ENCODE measurements around the gene KHSRP.

Gene KHSRP

DNA sequence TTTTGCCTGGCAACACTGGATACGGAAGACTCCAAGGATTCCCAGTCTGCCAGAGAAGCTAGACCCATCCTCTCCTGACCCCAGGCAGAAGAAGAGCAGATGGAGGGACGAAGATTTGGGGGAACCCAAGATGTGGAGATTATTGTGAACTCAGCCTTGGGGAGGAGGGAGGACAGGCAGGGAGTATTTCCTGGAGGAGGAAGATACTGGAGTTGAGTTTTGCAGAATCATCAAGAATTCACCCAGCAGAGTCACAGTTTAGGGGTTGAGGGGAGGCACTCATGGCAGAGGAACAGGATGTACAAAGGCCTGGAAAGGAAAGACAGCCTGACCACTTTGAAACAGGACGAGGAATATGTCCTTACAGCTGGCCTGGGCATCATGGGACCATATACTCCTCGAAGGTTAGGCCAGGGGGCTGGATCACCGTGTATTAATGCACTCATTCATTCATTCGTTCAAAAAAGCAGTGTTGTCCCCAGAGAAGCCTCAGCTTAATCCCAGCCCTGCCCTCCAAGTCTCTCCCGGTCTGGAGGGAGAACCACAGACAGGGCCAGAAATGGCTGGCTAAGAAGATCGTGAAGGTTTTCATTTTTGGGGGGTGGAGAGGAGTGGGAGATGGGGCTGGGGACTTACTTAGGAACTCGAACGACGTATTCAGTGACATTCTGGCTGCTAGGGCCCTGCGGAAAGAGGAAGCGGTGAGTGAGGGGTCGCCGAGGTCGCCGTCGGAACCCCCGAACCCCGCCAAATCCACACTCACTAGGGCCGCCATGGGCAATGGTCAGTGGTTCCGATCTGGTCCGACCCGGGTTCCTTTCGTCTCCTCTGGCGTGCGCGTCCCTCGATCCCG is 32.2 kb downstream of the KHSRP start:
- Histone ChIP-seq H3K9ac (ENCODE audit: low read length) (peak overlapping the region; percentile 78), H3K27ac (ENCODE audit: low read depth, low read length) (peak overlapping the region; percentile 100), H3K27me3 (ENCODE audit: control insufficient read depth, insufficient read depth, low read length) (no peaks in the 10 kb centered on the region), H3K36me3 (ENCODE audit: control insufficient read depth, insufficient read depth, low read length) (peaks cover 11% of the 10 kb centered on the region), H3K4me1 (ENCODE audit: control insufficient read depth, insufficient read depth, low read length) (peaks cover 12% of the 10 kb centered on the region), H3K4me3 (ENCODE audit: low read length) (peak overlapping the region; percentile 91)

DNA sequence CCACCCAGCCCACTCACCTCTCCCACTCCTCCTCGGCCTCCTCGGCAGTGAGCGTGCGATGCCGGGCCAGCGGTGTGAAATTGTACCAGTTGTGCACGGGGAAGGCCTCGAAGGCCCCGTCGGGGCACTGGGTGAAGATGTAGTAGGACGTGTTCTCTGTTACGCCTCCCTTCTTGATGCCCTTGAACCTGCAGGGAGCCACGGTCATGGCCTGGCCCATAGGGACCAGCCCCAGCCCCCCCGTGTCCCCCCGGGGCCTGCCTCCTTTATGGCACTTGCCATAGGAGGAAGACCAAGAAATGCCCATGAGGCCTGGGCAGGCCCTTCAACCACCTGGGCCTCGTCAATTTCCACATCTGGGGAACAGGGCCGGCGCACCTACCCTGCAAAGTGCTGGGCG is 37.2 kb downstream of the KHSRP start:
- Histone ChIP-seq H3K9ac (ENCODE audit: low read length) (no peak overlapping the region), H3K4me1 (ENCODE audit: control insufficient read depth, insufficient read depth, low read length) (peaks cover 4% of the 10 kb centered on the region), H3K36me3 (ENCODE audit: control insufficient read depth, insufficient read depth, low read length) (peaks cover 29% of the 10 kb centered on the region), H3K4me3 (ENCODE audit: low read length) (no peak overlapping the region), H3K27ac (ENCODE audit: low read depth, low read length) (no peak overlapping the region), H3K27me3 (ENCODE audit: control insufficient read depth, insufficient read depth, low read length) (no peaks in the 10 kb centered on the region)

DNA sequence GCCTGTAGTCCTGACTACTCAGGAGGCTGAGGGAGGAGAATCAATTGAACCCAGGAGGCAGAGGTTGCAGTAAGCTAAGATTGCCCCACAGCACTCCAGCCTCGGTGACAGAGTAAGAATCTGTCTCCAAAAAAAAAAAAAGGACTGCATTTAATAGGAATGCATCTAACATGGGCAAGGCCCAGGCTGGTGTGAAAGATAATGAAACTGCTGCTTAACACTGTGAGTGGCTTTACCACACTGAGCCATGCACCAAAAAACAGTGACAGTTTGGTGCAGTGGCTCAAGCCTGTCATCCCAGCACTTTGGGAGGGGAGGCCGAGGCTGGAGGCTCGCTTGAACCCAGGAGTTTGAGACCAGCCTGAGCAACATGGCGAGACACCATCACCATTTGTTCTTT is 40.2 kb downstream of the KHSRP start:
- Histone ChIP-seq H3K9ac (ENCODE audit: low read length) (no peak overlapping the region), H3K27me3 (ENCODE audit: control insufficient read depth, insufficient read depth, low read length) (no peaks in the 10 kb centered on the region), H3K36me3 (ENCODE audit: control insufficient read depth, insufficient read depth, low read length) (peaks cover 50% of the 10 kb centered on the region), H3K27ac (ENCODE audit: low read depth, low read length) (no peak overlapping the region), H3K4me3 (ENCODE audit: low read length) (no peak overlapping the region), H3K4me1 (ENCODE audit: control insufficient read depth, insufficient read depth, low read length) (no peaks in the 10 kb centered on the region)

DNA sequence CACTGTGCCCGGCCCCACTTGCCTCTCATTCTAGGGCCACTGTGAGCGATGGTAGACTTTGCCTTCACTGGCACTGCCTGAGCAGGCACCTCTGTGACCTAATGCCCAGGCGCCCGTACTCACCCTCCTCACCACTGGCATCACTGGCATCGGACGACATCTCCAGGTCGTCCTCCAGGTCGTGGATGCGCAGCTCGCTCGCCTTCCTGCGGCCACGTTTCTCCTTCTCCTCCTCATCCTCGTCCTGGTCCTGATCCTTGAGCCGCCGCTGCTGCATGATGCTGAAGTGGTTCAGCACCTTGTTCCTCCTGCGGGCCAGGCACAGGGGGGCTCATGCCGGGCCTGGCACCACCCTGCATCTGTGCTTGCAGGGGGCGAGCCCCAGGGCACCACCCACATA is 41.4 kb downstream of the KHSRP start:
- H3K4me1 ChIP-seq (ENCODE audit: control insufficient read depth, insufficient read depth, low read length) = no peaks in the 10 kb centered on the region
- H3K27me3 ChIP-seq (ENCODE audit: control insufficient read depth, insufficient read depth, low read length) = no peaks in the 10 kb centered on the region
- H3K36me3 ChIP-seq (ENCODE audit: control insufficient read depth, insufficient read depth, low read length) = peaks cover 45% of the 10 kb centered on the region
- no peak overlapping the region for H3K9ac ChIP-seq (ENCODE audit: low read length)
- no peak overlapping the region for H3K27ac ChIP-seq (ENCODE audit: low read depth, low read length)
- no peak overlapping the region for H3K4me3 ChIP-seq (ENCODE audit: low read length)

DNA sequence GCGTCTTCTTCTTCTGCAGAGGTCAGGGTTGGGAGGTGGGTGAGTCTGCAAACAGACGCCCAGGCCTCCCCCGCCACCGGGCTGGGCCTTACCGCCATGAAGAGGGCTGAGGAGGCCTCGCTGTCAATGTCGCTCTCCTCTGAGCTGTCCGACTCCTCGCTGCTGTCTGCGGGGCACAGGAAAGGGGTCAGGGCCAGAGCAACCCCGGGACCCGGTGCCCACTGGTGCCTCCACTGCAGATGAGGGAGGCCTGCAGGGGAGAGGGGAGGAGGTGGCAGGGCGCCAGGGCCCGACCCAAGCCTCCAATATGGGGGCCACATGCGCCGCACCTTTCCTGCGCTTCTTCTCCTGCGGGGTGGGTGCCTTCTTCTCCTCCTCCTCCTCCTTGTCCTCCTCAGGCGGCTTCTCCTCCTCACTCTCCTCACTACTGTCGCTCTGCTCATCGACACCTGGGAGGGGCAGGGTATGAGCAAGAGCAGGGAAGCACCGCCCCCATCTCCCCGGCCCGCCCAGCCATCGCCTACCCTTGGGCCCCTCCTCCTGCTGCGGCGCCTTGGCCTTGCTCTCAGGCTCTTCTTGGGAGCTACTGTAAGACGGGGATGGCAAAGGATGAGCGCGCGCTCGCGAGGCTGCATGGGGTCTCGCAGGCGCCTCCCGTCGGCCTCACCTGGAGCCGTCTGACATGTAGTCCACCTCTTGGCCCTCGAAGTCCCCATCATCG is 43.4 kb downstream of the KHSRP start:
- H3K36me3 ChIP-seq (ENCODE audit: control insufficient read depth, insufficient read depth, low read length) = peaks cover 34% of the 10 kb centered on the region
- peaks cover 3% of the 10 kb centered on the region for H3K4me1 ChIP-seq (ENCODE audit: control insufficient read depth, insufficient read depth, low read length)
- no peaks in the 10 kb centered on the region for H3K27me3 ChIP-seq (ENCODE audit: control insufficient read depth, insufficient read depth, low read length)
- H3K9ac ChIP-seq (ENCODE audit: low read length) = no peak overlapping the region
- no peak overlapping the region for H3K4me3 ChIP-seq (ENCODE audit: low read length)
- H3K27ac ChIP-seq (ENCODE audit: low read depth, low read length) = no peak overlapping the region

DNA sequence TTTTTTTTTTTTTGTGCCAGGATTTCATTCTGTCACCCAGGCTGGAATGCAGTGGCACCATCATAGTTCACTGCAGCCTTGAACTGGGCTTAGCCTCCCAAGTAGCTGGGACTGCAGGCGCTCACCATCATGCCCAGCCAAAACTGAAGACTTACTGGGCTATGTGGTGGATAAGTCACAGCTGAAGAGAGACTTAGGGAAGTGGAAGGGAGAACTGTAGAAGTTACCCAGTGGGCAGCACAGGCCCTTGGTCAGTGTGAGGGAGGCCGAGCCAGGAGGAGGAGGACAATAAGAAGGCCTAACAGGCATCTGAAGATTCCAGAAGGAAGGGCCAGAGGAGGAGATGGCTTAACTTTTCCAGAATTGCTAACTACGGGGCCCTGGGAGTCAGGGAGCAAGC is 44.9 kb downstream of the KHSRP start:
- H3K27ac ChIP-seq (ENCODE audit: low read depth, low read length) = no peak overlapping the region
- H3K27me3 ChIP-seq (ENCODE audit: control insufficient read depth, insufficient read depth, low read length) = no peaks in the 10 kb centered on the region
- peaks cover 30% of the 10 kb centered on the region for H3K36me3 ChIP-seq (ENCODE audit: control insufficient read depth, insufficient read depth, low read length)
- peaks cover 3% of the 10 kb centered on the region for H3K4me1 ChIP-seq (ENCODE audit: control insufficient read depth, insufficient read depth, low read length)
- H3K4me3 ChIP-seq (ENCODE audit: low read length) = no peak overlapping the region
- H3K9ac ChIP-seq (ENCODE audit: low read length) = no peak overlapping the region

DNA sequence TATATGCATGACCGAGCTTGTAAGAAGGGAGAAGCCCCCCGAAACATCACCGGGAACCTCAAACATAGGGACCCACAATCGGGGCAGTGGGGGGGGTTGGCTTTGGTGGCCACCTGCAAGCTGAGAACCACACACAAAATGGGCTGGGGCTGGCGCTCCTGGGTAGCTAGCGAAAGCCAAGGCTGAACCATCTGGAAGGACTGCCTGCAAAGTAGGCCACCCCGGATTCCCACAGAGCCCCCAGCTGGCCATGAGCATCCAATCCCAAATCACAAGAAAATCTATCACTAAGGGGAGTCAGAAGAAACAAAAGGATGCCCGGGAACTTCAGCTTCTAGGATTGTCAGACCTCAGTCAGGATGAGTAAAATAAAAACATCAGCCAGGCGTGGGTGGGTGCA is 46.1 kb downstream of the KHSRP start:
- H3K9ac ChIP-seq (ENCODE audit: low read length) = no peak overlapping the region
- peaks cover 29% of the 10 kb centered on the region for H3K36me3 ChIP-seq (ENCODE audit: control insufficient read depth, insufficient read depth, low read length)
- no peak overlapping the region for H3K4me3 ChIP-seq (ENCODE audit: low read length)
- peaks cover 6% of the 10 kb centered on the region for H3K4me1 ChIP-seq (ENCODE audit: control insufficient read depth, insufficient read depth, low read length)
- H3K27ac ChIP-seq (ENCODE audit: low read depth, low read length) = no peak overlapping the region
- no peaks in the 10 kb centered on the region for H3K27me3 ChIP-seq (ENCODE audit: control insufficient read depth, insufficient read depth, low read length)

DNA sequence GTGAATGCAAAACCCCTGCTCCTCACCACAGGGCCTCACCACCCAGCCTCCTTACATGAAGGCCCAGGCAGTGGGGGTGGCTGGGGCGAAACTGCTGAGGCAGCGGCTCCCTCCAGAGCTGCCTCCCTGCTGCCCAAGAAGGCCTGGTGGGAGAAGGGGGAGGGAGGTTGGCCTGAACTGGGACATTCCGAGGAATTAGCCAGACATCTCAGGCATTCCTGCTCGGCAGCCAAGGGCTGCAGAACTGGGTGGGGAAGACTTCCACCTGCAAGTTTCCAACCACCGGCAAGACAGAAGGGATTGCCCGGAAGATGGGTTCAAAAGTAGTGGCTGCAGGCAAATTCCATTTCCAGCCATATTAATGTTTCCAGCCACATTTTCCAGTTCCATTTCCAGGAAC is 46.6 kb downstream of the KHSRP start:
- Histone ChIP-seq H3K4me1 (ENCODE audit: control insufficient read depth, insufficient read depth, low read length) (peaks cover 6% of the 10 kb centered on the region), H3K4me3 (ENCODE audit: low read length) (no peak overlapping the region), H3K9ac (ENCODE audit: low read length) (no peak overlapping the region), H3K27ac (ENCODE audit: low read depth, low read length) (no peak overlapping the region), H3K36me3 (ENCODE audit: control insufficient read depth, insufficient read depth, low read length) (peaks cover 25% of the 10 kb centered on the region), H3K27me3 (ENCODE audit: control insufficient read depth, insufficient read depth, low read length) (no peaks in the 10 kb centered on the region)

DNA sequence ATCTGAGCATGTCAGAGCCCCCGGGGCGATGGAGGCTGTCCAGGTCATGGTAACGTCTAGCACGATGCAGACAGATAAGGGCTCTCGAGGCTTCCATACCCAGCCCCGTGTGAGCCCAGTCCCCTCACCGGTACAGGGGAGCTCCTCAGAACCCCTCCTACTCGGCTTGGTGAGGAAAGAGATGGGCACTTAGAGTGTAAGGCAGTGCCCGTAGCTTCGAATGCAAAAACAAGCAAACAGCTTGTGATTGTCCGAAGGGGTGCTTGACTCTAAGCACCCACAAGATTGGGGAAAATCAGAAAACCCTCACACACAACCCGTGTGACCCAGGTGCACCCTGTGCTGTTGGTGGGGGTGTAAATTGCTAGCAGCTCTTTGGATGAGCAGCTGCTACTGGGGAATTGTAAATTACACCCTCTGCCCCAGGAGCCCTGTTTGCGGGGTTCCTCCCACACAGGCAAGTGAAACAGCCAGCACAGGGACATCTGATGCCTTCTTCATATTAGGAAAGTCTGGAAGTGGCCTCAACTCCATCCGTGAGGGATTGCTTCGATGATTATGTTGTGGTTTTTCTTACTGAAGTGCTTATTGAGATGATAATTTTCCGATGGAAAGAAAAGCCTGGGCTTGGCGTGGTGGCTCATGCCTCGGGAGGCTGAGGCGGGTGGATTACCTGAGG is 48.0 kb downstream of the KHSRP start:
- peaks cover 6% of the 10 kb centered on the region for H3K4me1 ChIP-seq (ENCODE audit: control insufficient read depth, insufficient read depth, low read length)
- H3K36me3 ChIP-seq (ENCODE audit: control insufficient read depth, insufficient read depth, low read length) = peaks cover 20% of the 10 kb centered on the region
- H3K27me3 ChIP-seq (ENCODE audit: control insufficient read depth, insufficient read depth, low read length) = no peaks in the 10 kb centered on the region
- H3K4me3 ChIP-seq (ENCODE audit: low read length) = no peak overlapping the region
- H3K27ac ChIP-seq (ENCODE audit: low read depth, low read length) = no peak overlapping the region
- no peak overlapping the region for H3K9ac ChIP-seq (ENCODE audit: low read length)

DNA sequence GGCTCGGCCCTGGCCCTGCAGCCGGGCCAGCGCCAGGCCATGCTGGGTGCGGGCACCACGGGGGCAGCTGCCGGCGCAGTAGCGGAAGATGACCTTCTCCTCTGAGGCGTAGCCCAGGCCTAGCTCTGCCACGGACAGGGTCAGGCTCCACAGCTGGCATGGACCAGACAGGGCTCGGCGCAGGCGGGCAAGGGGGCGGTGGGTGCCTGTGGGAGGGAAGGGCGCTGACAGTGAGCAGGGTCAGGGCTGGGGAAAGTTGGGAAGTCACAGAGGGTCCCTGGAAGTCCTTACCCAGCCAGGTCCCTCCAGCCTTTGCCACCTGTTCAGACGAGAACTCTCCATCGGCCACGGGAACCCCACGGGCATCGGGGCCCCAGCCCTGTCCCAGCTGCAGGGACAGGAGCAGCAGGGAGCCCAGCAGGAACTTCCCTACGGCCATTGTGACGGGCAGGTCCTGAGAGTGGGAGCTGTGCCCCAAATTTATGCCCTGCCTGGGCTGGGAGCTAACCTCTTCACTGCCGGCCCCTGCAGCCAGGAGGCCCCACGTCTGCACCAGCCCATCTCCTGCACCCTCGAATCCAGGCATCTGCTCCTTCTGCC is 49.1 kb downstream of the KHSRP start, which contains the start of gene PSPN:
Gene PSPN, minus strand, starts transcription at position 523 of the 600 bp plus-strand sequence. Its CDS starts 84 bp downstream, at position 439.
- H3K36me3 ChIP-seq (ENCODE audit: control insufficient read depth, insufficient read depth, low read length) = peaks cover 10% of the 10 kb centered on the region
- no peak within 1 kb of the TSS for H3K4me3 ChIP-seq (ENCODE audit: low read length)
- H3K27me3 ChIP-seq (ENCODE audit: control insufficient read depth, insufficient read depth, low read length) = no peaks in the 10 kb centered on the region
- peaks cover 6% of the 10 kb centered on the region for H3K4me1 ChIP-seq (ENCODE audit: control insufficient read depth, insufficient read depth, low read length)
- no peak within 1 kb of the TSS for H3K9ac ChIP-seq (ENCODE audit: low read length)
- H3K27ac ChIP-seq (ENCODE audit: low read depth, low read length) = no peak within 1 kb of the TSS

DNA sequence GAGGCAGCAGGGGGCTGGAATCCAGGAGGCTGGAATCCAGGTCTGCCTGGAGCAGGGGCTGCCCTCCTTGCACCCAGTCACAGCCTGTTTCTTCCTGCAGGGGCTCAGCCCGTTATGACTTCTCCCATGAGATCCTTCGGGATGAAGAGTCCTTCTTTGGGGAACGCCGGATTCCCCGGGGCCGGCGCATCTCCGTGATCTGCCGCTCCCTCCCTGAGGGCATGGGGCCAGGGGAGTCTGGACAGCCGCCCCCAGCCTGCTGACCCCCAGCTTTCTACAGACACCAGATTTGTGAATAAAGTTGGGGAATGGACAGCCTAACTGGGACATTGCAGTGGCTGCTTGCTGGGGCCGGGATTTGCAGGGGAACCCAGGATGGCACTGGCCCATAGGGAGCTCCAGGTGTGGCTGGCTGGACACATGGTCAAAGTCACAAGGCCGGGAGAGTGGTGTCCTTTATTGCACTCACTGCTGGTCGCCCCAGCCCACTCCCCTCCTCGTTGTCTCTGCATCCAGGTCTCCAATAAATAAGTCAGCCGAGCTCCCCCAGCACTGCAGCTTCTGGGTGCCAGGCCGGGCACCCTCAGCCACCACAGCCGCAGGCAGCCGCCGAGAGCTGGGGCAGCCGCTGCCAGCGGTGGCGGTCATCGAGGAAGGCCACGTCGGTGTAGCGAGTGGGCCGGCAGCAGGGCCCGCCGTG is 49.8 kb downstream of the KHSRP start:
- H3K4me3 ChIP-seq (ENCODE audit: low read length) = no peak overlapping the region
- H3K9ac ChIP-seq (ENCODE audit: low read length) = no peak overlapping the region
- H3K27me3 ChIP-seq (ENCODE audit: control insufficient read depth, insufficient read depth, low read length) = no peaks in the 10 kb centered on the region
- H3K36me3 ChIP-seq (ENCODE audit: control insufficient read depth, insufficient read depth, low read length) = peaks cover 3% of the 10 kb centered on the region
- no peak overlapping the region for H3K27ac ChIP-seq (ENCODE audit: low read depth, low read length)
- H3K4me1 ChIP-seq (ENCODE audit: control insufficient read depth, insufficient read depth, low read length) = peaks cover 6% of the 10 kb centered on the region

Measured in rectal smooth muscle tissue (tissue), 1 donor.